Duodenal mucosa (tissue), 2 donors: ENCODE measurements around the gene BAD.

Source experiments
- H3K27ac ChIP-seq: one replicate; pipeline ENCODE4 v1.7.0; 2013; ENCODE audit warnings: low read depth, low read length
- H3K27me3 ChIP-seq, 2 donors: one replicate each; pipeline ENCODE4 v1.7.0; 2013; ENCODE audit warnings: low read length in 2 of 2, control low read depth in 1 of 2; ENCODE audit not compliant: insufficient read depth in 2 of 2, control insufficient read depth in 1 of 2
- H3K36me3 ChIP-seq, 2 donors: one replicate each; pipeline ENCODE4 v1.7.0; 2013; ENCODE audit warnings: low read length in 2 of 2, control low read depth in 1 of 2; ENCODE audit not compliant: insufficient read depth in 2 of 2, control insufficient read depth in 1 of 2
- H3K4me1 ChIP-seq, 2 donors: one replicate each; pipeline ENCODE4 v1.7.0; 2013; ENCODE audit warnings: low read length in 2 of 2, control low read depth in 1 of 2; ENCODE audit not compliant: insufficient read depth in 2 of 2, control insufficient read depth in 1 of 2
- H3K4me3 ChIP-seq, 2 donors: one replicate each; pipeline ENCODE4 v1.7.0; 2013; ENCODE audit warnings: low read length in 2 of 2, low read depth in 1 of 2
- H3K9ac ChIP-seq, 2 donors: one replicate each; pipeline ENCODE4 v1.7.0; 2013; ENCODE audit warnings: low read length in 2 of 2, low read depth in 1 of 2
- H3K9me3 ChIP-seq, 2 donors: one replicate each; pipeline ENCODE4 v1.7.0; 2013; ENCODE audit warnings: low read length in 2 of 2, control low read depth in 1 of 2; ENCODE audit not compliant: control insufficient read depth in 1 of 2

The BAD gene

GRCh38 chr11:64258946-64259532 lies 25.4 kb downstream of the BAD start:
- Histone ChIP-seq H3K27me3 (no peaks in the 10 kb centered on the region), H3K9me3 (no peaks in the 10 kb centered on the region), H3K4me3 (no peak overlapping the region), H3K36me3 (peaks cover 57 to 94% of the 10 kb centered on the region in 2 donors), H3K27ac (no peak overlapping the region), H3K4me1 (peaks cover 16 to 17% of the 10 kb centered on the region in 2 donors), H3K9ac (no peak overlapping the region)

GRCh38 chr11:64258356-64258755 lies 26.1 kb downstream of the BAD start:
- peaks cover 51 to 89% of the 10 kb centered on the region in 2 donors for H3K36me3 ChIP-seq

GRCh38 chr11:64256300-64256699 lies 28.2 kb downstream of the BAD start:
- no peak overlapping the region for H3K27ac ChIP-seq
- peaks cover 30 to 35% of the 10 kb centered on the region in 2 donors for H3K4me1 ChIP-seq
- H3K36me3 ChIP-seq = peaks cover 38 to 68% of the 10 kb centered on the region in 2 donors
- no peaks in the 10 kb centered on the region for H3K27me3 ChIP-seq
- H3K4me3 ChIP-seq = no peak overlapping the region
- no peaks in the 10 kb centered on the region for H3K9me3 ChIP-seq
- no peak overlapping the region for H3K9ac ChIP-seq

More at GRCh38 chr11:64258356-64258755, 26.1 kb downstream of the BAD start:
- Histone ChIP-seq H3K9me3 (no peaks in the 10 kb centered on the region), H3K27ac (no peak overlapping the region), H3K27me3 (no peaks in the 10 kb centered on the region), H3K4me3 (no peak overlapping the region), H3K4me1 (peaks cover 23 to 24% of the 10 kb centered on the region in 2 donors), H3K9ac (no peak overlapping the region)

GRCh38 chr11:64255135-64256128 lies 29.0 kb downstream of the BAD start:
- H3K9me3 ChIP-seq = no peaks in the 10 kb centered on the region
- no peak overlapping the region for H3K9ac ChIP-seq
- H3K4me3 ChIP-seq = no peak overlapping the region
- peaks cover 35 to 42% of the 10 kb centered on the region in 2 donors for H3K4me1 ChIP-seq
- H3K27ac ChIP-seq = no peak overlapping the region
- peaks cover 35 to 61% of the 10 kb centered on the region in 2 donors for H3K36me3 ChIP-seq
- H3K27me3 ChIP-seq = no peaks in the 10 kb centered on the region

- Histone ChIP-seq H3K27ac (no peak overlapping the region), H3K4me3 (peak overlapping the region in 1 of 2 donors; percentile 66), H3K36me3 (peaks cover 24 to 49% of the 10 kb centered on the region in 2 donors), H3K27me3 (no peaks in the 10 kb centered on the region), H3K9me3 (no peaks in the 10 kb centered on the region), H3K4me1 (peaks cover 42 to 52% of the 10 kb centered on the region in 2 donors), H3K9ac (no peak overlapping the region)
Measured at GRCh38 chr11:64254326-64254725, 30.1 kb downstream of the BAD start.

- H3K9ac ChIP-seq = peak overlapping the region; percentile 56 to 89
Measured at GRCh38 chr11:64253481-64253880, 31.0 kb downstream of the BAD start.

GRCh38 chr11:64253043-64253442 lies 31.4 kb downstream of the BAD start:
- Histone ChIP-seq H3K4me1 (peaks cover 53 to 61% of the 10 kb centered on the region in 2 donors), H3K27ac (peak overlapping the region; percentile 94), H3K9me3 (no peaks in the 10 kb centered on the region), H3K27me3 (no peaks in the 10 kb centered on the region), H3K9ac (peak overlapping the region; percentile 56 to 89), H3K36me3 (peaks cover 16 to 37% of the 10 kb centered on the region in 2 donors), H3K4me3 (peak overlapping the region; percentile 66 to 90)

More at GRCh38 chr11:64253481-64253880, 31.0 kb downstream of the BAD start:
- H3K27ac ChIP-seq = no peak overlapping the region
- H3K36me3 ChIP-seq = peaks cover 20 to 41% of the 10 kb centered on the region in 2 donors
- peak overlapping the region; percentile 66 to 90 for H3K4me3 ChIP-seq
- no peaks in the 10 kb centered on the region for H3K9me3 ChIP-seq
- H3K4me1 ChIP-seq = peaks cover 49 to 57% of the 10 kb centered on the region in 2 donors
- no peaks in the 10 kb centered on the region for H3K27me3 ChIP-seq

- H3K27ac ChIP-seq = peak overlapping the region; percentile 94
- H3K27me3 ChIP-seq = no peaks in the 10 kb centered on the region
- H3K9me3 ChIP-seq = no peaks in the 10 kb centered on the region
- peaks cover 59 to 68% of the 10 kb centered on the region in 2 donors for H3K4me1 ChIP-seq
- peaks cover 16 to 31% of the 10 kb centered on the region in 2 donors for H3K36me3 ChIP-seq
- H3K4me3 ChIP-seq = peak overlapping the region; percentile 66 to 90
- peak overlapping the region; percentile 84 to 89 for H3K9ac ChIP-seq
Measured at GRCh38 chr11:64252003-64252872, 32.2 kb downstream of the BAD start.

- Histone ChIP-seq H3K4me1 (peaks cover 59 to 71% of the 10 kb centered on the region in 2 donors), H3K36me3 (peaks cover 16 to 28% of the 10 kb centered on the region in 2 donors), H3K9me3 (no peaks in the 10 kb centered on the region), H3K27me3 (no peaks in the 10 kb centered on the region), H3K9ac (peak overlapping the region; percentile 84 to 89), H3K27ac (peak overlapping the region; percentile 94), H3K4me3 (peak overlapping the region; percentile 66 to 90)
Measured at GRCh38 chr11:64251753-64252002, 32.8 kb downstream of the BAD start.
